Right forelimb (tissue), 1 donor: ENCODE measurements around the gene RABGAP1.

Experiments used
- DNase-seq: peaks from one replicate; pipeline ENCODE4 v3.0.0-alpha.2; 2018

RABGAP1 gene

GRCh38 chr9:123115146-123115913, 174.5 kb downstream of the RABGAP1 start:
- DNase-seq, result no peak

- no peak for DNase-seq
Observed at GRCh38 chr9:123116036-123116435, 175.2 kb downstream of the RABGAP1 start.

GRCh38 chr9:123119566-123119965, 178.7 kb downstream of the RABGAP1 start:
- DNase-seq, result no peak

- DNase-seq, result no peak
Observed at GRCh38 chr9:123120131-123120530, 179.3 kb downstream of the RABGAP1 start.

GRCh38 chr9:123120953-123121352, 180.1 kb downstream of the RABGAP1 start:
- no peak for DNase-seq

- DNase-seq, result no peak
Observed at GRCh38 chr9:123121457-123121856, 180.6 kb downstream of the RABGAP1 start.

- DNase-seq, result no peak
Observed at GRCh38 chr9:123127512-123128075, 186.8 kb downstream of the RABGAP1 start.

- DNase-seq, result no peak
Observed at GRCh38 chr9:123128591-123128990, 187.8 kb downstream of the RABGAP1 start.

- no peak for DNase-seq
Observed at GRCh38 chr9:123129423-123129822, 188.6 kb downstream of the RABGAP1 start.

GRCh38 chr9:123131258-123131657, 190.4 kb downstream of the RABGAP1 start:
- DNase-seq, result no peak

GRCh38 chr9:123131993-123132392, 191.2 kb downstream of the RABGAP1 start:
- no peak for DNase-seq

GRCh38 chr9:123132696-123133095, 191.9 kb downstream of the RABGAP1 start:
- no peak for DNase-seq

GRCh38 chr9:123135430-123135829, 194.6 kb downstream of the RABGAP1 start:
- no peak for DNase-seq

- DNase-seq, result no peak
Observed at GRCh38 chr9:123138163-123138562, 197.3 kb downstream of the RABGAP1 start.

GRCh38 chr9:123149067-123149466, 208.2 kb downstream of the RABGAP1 start:
- no peak for DNase-seq

GRCh38 chr9:123150708-123151503, 210.1 kb downstream of the RABGAP1 start:
- no peak for DNase-seq
